ENCODE results near the gene VPS41. TPM values are rescaled to one million over a fixed set of nuclear protein-coding genes. Genes with fewer than 3 reads are reported as not detected.

The VPS41 gene
- total RNA-seq, 1 experiment from 2014 or later: 37.3 TPM

DNA sequence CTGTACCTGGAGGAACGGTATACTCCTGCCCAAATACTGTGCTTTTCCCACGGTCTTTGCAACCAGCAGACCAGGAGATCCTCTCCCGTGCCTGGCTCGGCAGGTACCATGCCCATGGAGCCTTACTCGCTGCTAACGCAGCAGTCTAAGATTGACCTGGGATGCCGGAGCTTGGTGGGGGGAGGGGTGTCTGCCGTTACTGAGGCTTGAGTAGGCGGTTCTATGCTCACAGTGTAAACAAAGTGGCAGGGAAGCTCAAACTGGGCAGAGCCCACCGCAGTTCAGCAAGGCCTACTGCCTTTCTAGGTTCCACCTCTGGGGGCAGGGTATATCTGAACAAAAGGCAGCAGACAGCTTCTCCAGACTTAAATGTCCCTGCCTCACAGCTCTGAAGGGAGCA lies 22.7 kb downstream of the VPS41 start:
- DNase-seq: no peak
- Histone ChIP-seq H3K4me1 (no peaks in the 10 kb centered on the region), H3K36me3 (no peaks in the 10 kb centered on the region), H3K4me3 (no peak overlapping the region), H3K27me3 (no peaks in the 10 kb centered on the region), H3K9me3 (replicated peaks) (no peaks in the 10 kb centered on the region; the same call in 1 of the 2 replicates), H3K27ac (no peak overlapping the region)

DNA sequence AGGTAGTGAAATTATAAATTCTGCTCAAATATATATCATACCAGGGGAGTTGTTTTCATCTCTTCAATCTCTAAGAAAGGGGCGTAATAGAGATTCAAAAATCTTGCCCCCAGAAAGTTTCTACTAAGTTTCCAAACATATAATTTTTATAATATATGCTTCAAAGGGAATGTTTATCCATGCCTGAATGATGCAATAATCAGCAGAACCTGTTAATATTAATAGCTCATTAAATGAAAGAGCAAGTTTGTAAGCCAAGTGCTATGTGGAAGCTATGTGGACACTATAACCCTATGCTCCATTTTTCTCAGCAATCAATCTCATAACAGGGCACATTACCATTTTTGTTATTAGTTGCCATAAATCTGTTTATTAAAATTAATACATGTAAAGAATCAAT lies 25.3 kb downstream of the VPS41 start:
- no peaks in the 10 kb centered on the region for H3K4me1 ChIP-seq
- H3K9me3 ChIP-seq (replicated peaks): no peaks in the 10 kb centered on the region; the same call in 1 of the 2 replicates
- H3K4me3 ChIP-seq: no peak overlapping the region
- DNase-seq: no peak
- H3K27ac ChIP-seq: no peak overlapping the region
- no peaks in the 10 kb centered on the region for H3K27me3 ChIP-seq
- no peaks in the 10 kb centered on the region for H3K36me3 ChIP-seq

DNA sequence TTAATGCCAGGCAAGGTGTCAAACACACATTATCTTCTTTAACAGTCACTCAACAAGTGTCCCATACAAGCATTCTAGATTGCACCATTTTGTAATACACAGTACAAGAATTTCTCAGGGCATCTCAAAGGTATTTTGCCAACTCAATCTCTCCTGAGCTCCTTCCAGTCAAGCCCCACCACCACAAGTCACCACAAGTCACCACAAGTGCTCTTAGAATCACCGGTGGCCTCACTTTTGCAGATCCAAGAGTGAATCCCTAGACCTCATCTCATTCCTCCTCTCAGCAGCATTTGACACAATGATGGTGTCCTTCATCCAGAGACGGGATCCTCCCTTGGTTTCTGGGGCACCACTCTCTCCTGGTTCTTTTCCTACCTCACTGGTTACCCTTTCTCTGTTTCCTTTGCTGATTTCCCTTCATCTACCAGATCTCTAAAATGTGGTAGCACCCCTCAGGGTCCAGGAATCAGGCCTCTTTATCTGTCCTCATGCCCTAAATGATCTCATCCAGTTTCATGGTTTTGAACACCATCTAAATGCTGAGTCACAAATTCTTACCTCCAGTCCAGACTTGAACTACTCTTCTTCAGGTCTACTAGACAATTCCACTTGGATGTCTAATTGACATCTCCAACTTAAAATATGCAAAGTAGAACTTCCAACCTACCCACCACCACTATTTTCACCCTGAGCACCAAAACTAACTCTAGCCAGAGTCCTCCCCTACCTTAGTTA lies 26.9 kb downstream of the VPS41 start:
- no peaks in the 10 kb centered on the region for H3K27me3 ChIP-seq
- H3K4me1 ChIP-seq: no peaks in the 10 kb centered on the region
- no peaks in the 10 kb centered on the region; the same call in 1 of the 2 replicates for H3K9me3 ChIP-seq (replicated peaks)
- no peak for DNase-seq
- H3K36me3 ChIP-seq: no peaks in the 10 kb centered on the region
- no peak overlapping the region for H3K4me3 ChIP-seq
- H3K27ac ChIP-seq: no peak overlapping the region

DNA sequence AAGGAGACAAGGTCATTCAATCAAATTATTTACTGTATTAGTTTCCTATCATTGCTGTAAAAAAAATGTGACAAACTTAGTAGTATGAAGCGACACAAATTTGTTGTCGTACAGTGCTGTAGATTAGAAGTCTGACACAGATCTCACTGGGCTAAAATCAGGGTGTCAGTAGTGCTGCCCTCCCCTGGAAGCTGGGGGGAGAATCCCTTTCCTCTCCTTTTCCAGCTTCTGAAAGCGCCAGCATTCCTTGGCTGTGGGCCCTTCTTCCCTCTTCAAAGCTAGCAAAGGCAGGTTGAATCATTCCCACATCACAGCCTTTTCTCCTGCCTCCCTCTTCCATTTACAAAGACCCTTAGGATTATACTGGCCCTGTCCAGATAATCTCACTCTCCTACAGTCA lies 28.0 kb downstream of the VPS41 start:
- DNase-seq: no peak
- no peaks in the 10 kb centered on the region for H3K27me3 ChIP-seq
- H3K27ac ChIP-seq: no peak overlapping the region
- no peaks in the 10 kb centered on the region for H3K9me3 ChIP-seq (replicated peaks)
- H3K36me3 ChIP-seq: no peaks in the 10 kb centered on the region
- no peaks in the 10 kb centered on the region for H3K4me1 ChIP-seq
- H3K4me3 ChIP-seq: no peak overlapping the region

DNA sequence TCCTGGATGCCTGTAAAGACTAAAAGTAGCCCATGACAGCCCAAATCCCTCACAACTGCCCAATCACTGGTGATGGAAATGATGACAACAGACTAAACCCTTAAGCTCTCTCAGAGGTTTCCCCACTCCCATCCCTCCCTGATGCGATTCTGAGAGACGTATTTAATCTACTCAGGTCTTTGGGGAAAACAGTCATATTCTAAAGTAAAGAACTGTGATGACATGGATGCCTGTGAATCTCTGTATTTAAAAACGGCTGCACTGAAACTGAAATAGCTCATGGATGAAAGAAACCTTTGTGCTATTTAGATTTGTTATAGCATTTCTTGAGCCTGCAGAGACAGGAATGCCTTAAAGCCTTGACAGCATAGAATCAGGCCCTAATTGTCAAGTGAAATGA lies 28.5 kb downstream of the VPS41 start:
- H3K36me3 ChIP-seq: no peaks in the 10 kb centered on the region
- no peaks in the 10 kb centered on the region for H3K9me3 ChIP-seq (replicated peaks)
- DNase-seq: no peak
- no peak overlapping the region for H3K4me3 ChIP-seq
- H3K4me1 ChIP-seq: no peaks in the 10 kb centered on the region
- no peak overlapping the region for H3K27ac ChIP-seq
- no peaks in the 10 kb centered on the region for H3K27me3 ChIP-seq

DNA sequence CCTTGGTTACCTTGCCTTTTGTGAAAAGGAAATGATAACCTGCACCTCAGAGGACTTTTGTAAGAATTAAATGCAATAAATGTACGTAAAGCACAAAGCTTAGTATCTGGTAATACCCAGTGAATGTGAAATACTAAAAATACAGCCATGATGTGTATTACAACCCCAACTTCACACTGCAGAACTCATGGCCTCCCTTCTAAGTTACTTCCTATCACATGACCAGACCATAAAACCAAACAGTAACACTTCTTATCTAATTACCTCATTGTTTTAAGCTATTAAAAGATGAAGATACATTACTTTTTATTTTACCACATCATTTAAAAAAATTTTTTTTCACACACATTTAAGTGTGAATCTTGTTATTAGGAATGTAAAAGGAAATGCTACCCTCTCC lies 29.0 kb downstream of the VPS41 start:
- no peaks in the 10 kb centered on the region for H3K9me3 ChIP-seq (replicated peaks)
- no peak overlapping the region for H3K4me3 ChIP-seq
- H3K27me3 ChIP-seq: no peaks in the 10 kb centered on the region
- no peak overlapping the region for H3K27ac ChIP-seq
- no peak for DNase-seq
- H3K4me1 ChIP-seq: no peaks in the 10 kb centered on the region
- H3K36me3 ChIP-seq: no peaks in the 10 kb centered on the region

DNA sequence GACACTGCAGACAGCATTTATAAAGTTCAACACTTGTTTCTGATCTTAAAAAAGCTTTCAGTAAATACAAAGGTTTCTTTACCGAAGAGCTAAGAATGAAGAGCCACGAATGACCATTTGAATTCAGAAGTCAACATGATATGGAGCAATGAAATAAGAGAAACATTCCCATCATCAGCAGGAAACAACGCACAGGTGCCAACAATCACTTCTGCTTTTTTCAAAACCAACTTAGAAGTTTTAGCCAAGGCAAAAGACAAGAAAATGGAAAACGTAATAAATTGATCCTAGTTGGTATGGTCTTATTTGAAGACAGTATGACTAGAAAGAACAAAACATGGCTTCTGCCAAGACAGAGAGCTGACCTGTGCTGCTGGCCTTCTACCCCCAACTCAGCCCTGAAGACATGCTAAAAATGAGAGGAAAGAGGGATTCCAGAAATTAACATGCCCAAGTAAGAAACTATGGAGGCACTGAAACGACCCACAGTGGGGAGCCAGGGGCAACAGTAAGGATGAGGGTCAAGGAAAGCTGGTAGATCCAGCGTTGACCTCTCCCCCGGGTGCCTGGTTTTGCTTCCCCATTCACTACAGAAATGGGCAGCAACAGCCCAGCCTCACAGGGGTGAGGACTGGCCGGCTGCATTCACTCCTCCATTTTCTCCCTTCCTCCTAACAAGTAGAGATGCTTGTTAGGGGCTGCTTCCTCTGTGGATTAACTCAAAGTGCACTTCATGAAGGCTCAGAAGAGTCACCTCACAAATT lies 30.1 kb downstream of the VPS41 start:
- no peak overlapping the region for H3K4me3 ChIP-seq
- no peak for DNase-seq
- H3K36me3 ChIP-seq: no peaks in the 10 kb centered on the region
- no peaks in the 10 kb centered on the region for H3K27me3 ChIP-seq
- no peaks in the 10 kb centered on the region for H3K9me3 ChIP-seq (replicated peaks)
- H3K27ac ChIP-seq: no peak overlapping the region
- no peaks in the 10 kb centered on the region for H3K4me1 ChIP-seq

DNA sequence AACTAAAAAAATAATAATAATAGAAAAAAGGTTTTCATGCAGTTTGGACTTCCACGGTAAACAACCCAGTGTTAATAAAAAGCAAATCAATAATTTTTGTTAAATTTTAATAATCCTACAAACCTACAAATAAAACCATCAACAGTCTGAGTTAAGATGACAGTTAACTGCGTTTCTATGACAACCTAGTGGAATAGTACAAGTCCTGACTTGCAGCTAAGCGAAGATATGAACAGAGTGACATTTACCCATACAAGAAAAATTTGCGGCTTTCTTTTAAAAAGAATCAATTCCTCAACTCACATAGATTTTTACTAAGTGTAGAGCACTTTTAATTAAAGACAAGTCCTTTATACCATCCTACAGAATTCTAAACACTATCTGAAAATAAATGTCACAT lies 35.6 kb downstream of the VPS41 start:
- H3K9me3 ChIP-seq (replicated peaks): no peaks in the 10 kb centered on the region
- no peak for DNase-seq
- H3K4me1 ChIP-seq: peaks cover 5% of the 10 kb centered on the region
- peaks cover 3% of the 10 kb centered on the region; the same call in 1 of the 2 replicates for H3K36me3 ChIP-seq
- H3K4me3 ChIP-seq: no peak overlapping the region
- no peak overlapping the region for H3K27ac ChIP-seq
- H3K27me3 ChIP-seq: no peaks in the 10 kb centered on the region

DNA sequence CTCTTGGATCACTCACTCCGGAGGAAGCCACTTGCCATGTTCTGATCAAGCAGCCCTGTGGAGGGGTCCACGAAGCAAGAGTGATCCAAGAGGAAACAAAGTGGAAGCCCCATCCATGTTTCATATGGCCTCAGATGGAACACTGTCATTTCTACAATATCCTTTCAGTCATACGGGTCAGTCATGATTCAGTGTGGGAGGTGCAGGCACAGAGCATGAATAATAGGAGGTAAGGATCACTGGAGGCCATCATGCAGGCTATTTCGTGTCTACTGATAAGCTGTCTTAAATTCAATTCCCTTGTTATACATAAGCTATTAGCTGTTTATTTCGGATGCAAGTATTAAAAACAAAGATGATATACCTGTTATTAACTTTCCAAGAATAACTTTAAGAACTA lies 36.8 kb downstream of the VPS41 start:
- no peak overlapping the region for H3K27ac ChIP-seq
- H3K27me3 ChIP-seq: no peaks in the 10 kb centered on the region
- H3K4me3 ChIP-seq: no peak overlapping the region
- DNase-seq: no peak
- H3K36me3 ChIP-seq: peaks cover 4% of the 10 kb centered on the region; the same call in 1 of the 2 replicates
- no peaks in the 10 kb centered on the region for H3K9me3 ChIP-seq (replicated peaks)
- H3K4me1 ChIP-seq: peaks cover 5% of the 10 kb centered on the region

DNA sequence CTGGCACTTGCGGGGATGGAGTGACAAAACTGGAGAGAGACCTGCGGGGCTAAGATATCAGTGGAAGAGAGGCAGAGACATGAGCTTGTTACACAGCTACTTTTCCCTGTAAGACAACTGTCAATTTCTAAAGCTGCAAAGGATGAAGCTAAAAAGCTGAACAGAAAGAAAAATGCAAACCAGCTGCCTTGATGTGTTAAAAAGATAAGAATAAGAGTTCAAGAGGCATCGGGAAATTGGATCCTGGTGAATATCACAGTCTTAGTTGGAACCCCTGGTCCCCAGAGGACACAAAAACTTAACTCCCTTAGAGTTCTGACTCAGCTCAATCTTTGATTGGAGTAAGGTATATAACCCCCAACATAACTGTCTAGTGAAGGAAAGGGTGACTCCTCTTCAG lies 38.8 kb downstream of the VPS41 start:
- peaks cover 5% of the 10 kb centered on the region for H3K4me1 ChIP-seq
- H3K27ac ChIP-seq: no peak overlapping the region
- no peaks in the 10 kb centered on the region for H3K9me3 ChIP-seq (replicated peaks)
- H3K36me3 ChIP-seq: peaks cover 10% of the 10 kb centered on the region; the same call in 1 of the 2 replicates
- H3K4me3 ChIP-seq: no peak overlapping the region
- peak in 1 of 2 experiments; percentile 27 for DNase-seq
- H3K27me3 ChIP-seq: no peaks in the 10 kb centered on the region

DNA sequence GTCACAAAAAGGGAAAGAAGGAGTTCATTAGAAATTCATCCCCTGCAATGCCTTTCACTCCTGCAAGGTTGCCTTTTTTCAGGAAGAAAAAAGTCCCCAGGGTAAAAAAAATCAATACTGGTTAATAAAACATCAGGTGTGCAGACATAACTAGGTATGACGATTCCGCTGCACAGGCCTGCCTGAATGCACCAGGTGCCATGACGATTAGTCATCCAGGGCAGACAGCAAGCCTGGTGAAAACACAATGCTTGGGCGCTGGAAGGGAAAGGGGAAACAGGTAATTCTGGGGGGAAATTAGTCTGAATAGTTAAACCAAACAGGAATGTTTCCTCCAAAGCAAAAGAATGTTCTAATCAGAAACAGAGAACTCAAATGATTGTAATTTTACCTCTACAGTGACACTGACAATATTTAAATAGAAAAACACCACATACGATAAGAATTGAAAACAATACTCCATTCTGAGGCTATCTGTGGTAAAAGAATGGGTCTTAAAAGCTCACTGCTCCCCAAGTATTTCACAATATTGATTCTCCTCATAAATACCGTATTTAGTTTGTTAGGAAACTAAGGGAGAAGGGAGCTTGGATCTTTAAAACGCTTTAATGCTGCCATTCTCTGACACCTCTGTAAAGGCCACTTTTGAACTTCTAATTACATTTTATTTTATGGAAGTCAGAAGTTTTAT lies 45.2 kb downstream of the VPS41 start:
- H3K9me3 ChIP-seq (replicated peaks): no peaks in the 10 kb centered on the region
- peaks cover 10% of the 10 kb centered on the region; the same call in 1 of the 2 replicates for H3K36me3 ChIP-seq
- DNase-seq: no peak
- no peaks in the 10 kb centered on the region for H3K27me3 ChIP-seq
- H3K4me3 ChIP-seq: no peak overlapping the region
- H3K4me1 ChIP-seq: peaks cover 6% of the 10 kb centered on the region; the same call in 1 of the 2 replicates
- no peak overlapping the region for H3K27ac ChIP-seq

DNA sequence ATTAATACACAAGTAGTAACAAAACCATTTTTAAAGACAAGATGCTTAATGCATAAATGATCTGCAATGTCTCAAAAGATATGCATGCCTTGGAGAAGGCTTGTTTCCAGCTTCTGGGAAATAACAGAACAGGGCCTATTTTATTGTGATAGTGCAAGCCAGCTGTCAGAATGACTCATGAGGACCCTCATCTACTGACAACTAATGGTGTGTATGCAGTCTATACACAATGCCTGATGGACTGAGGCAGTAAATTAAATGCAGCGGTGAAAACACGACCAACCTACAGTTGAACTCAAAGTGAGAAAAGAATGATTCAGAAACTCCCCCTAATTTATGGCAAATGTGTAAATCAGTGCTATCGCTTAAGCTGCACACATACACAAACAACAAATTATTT lies 46.3 kb downstream of the VPS41 start:
- H3K27me3 ChIP-seq: no peaks in the 10 kb centered on the region
- peak in 1 of 2 experiments; percentile 26 for DNase-seq

DNA sequence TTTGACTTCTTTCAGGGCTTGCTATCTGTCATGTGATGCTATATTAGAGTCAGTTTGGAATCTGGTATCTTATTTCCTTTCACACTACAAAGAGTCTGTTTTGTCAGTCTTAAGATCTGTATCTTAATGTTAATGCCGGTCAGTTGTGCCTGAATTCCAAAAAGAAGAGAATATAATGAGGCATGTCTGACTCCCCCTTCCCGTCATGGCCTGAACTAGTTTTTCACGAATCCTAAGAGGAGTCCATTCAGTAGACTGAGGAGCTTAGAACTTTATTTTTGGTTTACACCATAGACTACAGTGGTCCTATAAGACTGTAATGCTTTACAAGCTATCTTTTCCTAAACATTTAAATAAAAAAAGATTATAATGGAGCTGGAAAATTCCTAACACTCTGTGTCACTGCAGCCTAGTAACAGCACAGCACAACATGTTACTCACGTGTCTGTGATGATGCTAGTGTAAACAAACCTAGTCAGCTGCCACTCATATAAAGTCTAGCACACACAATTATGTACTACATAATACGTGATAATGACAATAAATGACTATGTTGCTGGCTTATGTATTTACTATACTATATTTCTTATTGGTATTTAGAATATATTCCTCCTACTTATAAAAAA lies 50.6 kb downstream of the VPS41 start:
- Histone ChIP-seq H3K36me3 (no peaks in the 10 kb centered on the region), H3K27me3 (no peaks in the 10 kb centered on the region), H3K4me3 (no peak overlapping the region), H3K4me1 (peaks cover 6% of the 10 kb centered on the region; the same call in 1 of the 2 replicates), H3K9me3 (replicated peaks) (no peaks in the 10 kb centered on the region), H3K27ac (no peak overlapping the region)
- no peak for DNase-seq

More for the DNA sequence above, 46.3 kb downstream of the VPS41 start:
- Histone ChIP-seq H3K27ac (no peak overlapping the region), H3K9me3 (replicated peaks) (no peaks in the 10 kb centered on the region), H3K4me1 (peaks cover 6% of the 10 kb centered on the region; the same call in 1 of the 2 replicates), H3K36me3 (0 out of 2 replicates have a peak, but pooled peaks cover 6% of the 10 kb centered on the region), H3K4me3 (no peak overlapping the region)

DNA sequence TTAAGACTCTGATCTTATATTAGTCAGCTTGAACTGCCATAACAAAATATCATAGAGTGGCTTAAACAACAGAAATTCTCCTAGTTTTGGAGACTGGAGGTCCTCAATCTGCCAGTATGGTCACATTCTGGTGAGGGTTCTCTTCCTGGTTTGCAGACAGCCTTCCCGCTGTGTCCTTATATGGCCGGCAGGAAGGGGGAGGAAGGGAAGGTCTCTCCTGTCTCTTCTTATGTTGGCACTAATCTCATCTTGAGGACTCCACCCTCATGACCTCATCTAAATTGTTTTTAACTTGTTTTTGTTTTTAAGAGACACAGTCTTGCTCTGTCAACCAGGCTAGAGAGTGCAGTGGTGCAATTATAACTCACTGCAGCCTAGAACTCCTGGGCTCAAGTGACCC lies 53.1 kb downstream of the VPS41 start:
- H3K9me3 ChIP-seq (replicated peaks): no peaks in the 10 kb centered on the region
- no peaks in the 10 kb centered on the region for H3K4me1 ChIP-seq
- H3K27ac ChIP-seq: no peak overlapping the region
- H3K4me3 ChIP-seq: no peak overlapping the region
- H3K27me3 ChIP-seq: no peaks in the 10 kb centered on the region
- no peaks in the 10 kb centered on the region for H3K36me3 ChIP-seq
- DNase-seq: no peak

Data from SJCRH30 (cell line).